Endothelial cell of umbilical vein (primary cell): Measurements from ENCODE around the gene ANKRD36C. TPM values are rescaled to one million over a fixed set of nuclear protein-coding genes. Genes with fewer than 3 reads are reported as not detected.
"Not testable (repeated sequence)": the region's sequence is repeated elsewhere in the genome, so short reads cannot be mapped to it uniquely, and the experiment has no call there.

Source experiments
- BruUV-seq: library from RNA; stranded (reverse); fragments of 400-500 nt; replicated peaks from 2 replicates; lab custom pipeline; 2021; lab: Mats Ljungman, UMichigan
- CTCF ChIA-PET: fragments of 300-600, 350-600 bp; sonication (Branson Sonifier 250); formaldehyde crosslinking; loops from one replicate; lab custom pipeline; 2021; ENCODE audit warnings: antibody characterized with exemption, inconsistent platforms; lab: Charles Lee
- POLR2A ChIA-PET: fragments of 300-600, 350-600 bp; sonication (Branson Sonifier 250); formaldehyde crosslinking; loops from one replicate; lab custom pipeline; 2021; ENCODE audit warnings: antibody characterized with exemption, inconsistent platforms; lab: Charles Lee
- DNase-seq: peaks from one replicate; pipeline ENCODE4 v3.0.0-alpha.2; 2011; ENCODE audit warnings: low read depth, low spot score
- FAIRE-seq: peaks from 2 replicates; lab custom pipeline; 2011; peaks lifted over from hg19 to GRCh38; lab: Jason Lieb, UNC
- H2AFZ ChIP-seq: 2 replicates; pipeline ENCODE4 v1.6.0; 2012; ENCODE audit warnings: low read depth, low read length, control low read depth, inconsistent platforms
- H3K27ac ChIP-seq: 2 replicates; pipeline ENCODE4 v1.5.1; 2011; ENCODE audit warnings: low read depth, mild to moderate bottlenecking, control low read depth, low read length, moderate library complexity; ENCODE audit not compliant: insufficient read depth
- H3K27me3 ChIP-seq, 2 experiments: 2 replicates each; pipeline versions ENCODE4 v1.6.0 to v1.6.1; 2011; ENCODE audit warnings: low read length in 2 of 2, mixed read lengths in 1 of 2; ENCODE audit not compliant: control insufficient read depth in 2 of 2, insufficient read depth in 2 of 2
- H3K36me3 ChIP-seq, 2 experiments: 2 replicates in 1 of 2; 3 replicates in 1 of 2; pipeline ENCODE4 v1.5.1; 2011; ENCODE audit warnings: low read length in 2 of 2, mild to moderate bottlenecking in 1 of 2, moderate library complexity in 1 of 2; ENCODE audit not compliant: control insufficient read depth in 2 of 2, insufficient read depth in 2 of 2; ENCODE audit errors: extremely low read depth in 1 of 2
- H3K4me1 ChIP-seq: 3 replicates; pipeline ENCODE4 v1.5.1; 2011; ENCODE audit warnings: mild to moderate bottlenecking, low read length; ENCODE audit not compliant: control insufficient read depth, insufficient read depth; ENCODE audit errors: extremely low read depth
- H3K4me2 ChIP-seq: 2 replicates; pipeline ENCODE4 v1.6.1; 2011; ENCODE audit warnings: low read length, control low read depth, mixed read lengths; ENCODE audit not compliant: insufficient read depth
- H3K4me3 ChIP-seq, 3 experiments: fragments of 200-600 bp in 1 of 3; sonication (generic), shearing (Covaris generic) in 1 of 3; replicated peaks in 1 of 3; 2 replicates each; pipeline ENCODE4 v1.5.1; 2011 to 2016; ENCODE audit warnings: control low read depth in 3 of 3, low read length in 3 of 3, mild to moderate bottlenecking in 2 of 3, inconsistent platforms in 1 of 3, low read depth in 1 of 3, moderate library complexity in 1 of 3; ENCODE audit not compliant: insufficient read depth in 1 of 3
- H3K79me2 ChIP-seq: 2 replicates; pipeline ENCODE4 v1.6.0; 2012; ENCODE audit warnings: low read length, inconsistent platforms; ENCODE audit not compliant: control insufficient read depth, insufficient read depth
- H3K9ac ChIP-seq: replicated peaks from 2 replicates; pipeline ENCODE3; 2011; ENCODE audit warnings: low read length, control low read depth; ENCODE audit not compliant: insufficient read depth; ENCODE audit errors: extremely low read depth
- H3K9me1 ChIP-seq: replicated peaks from 3 replicates; pipeline ENCODE4 v1.6.0; 2011; ENCODE audit warnings: mild to moderate bottlenecking, low read length; ENCODE audit not compliant: control insufficient read depth, insufficient read depth; ENCODE audit errors: extremely low read depth
- H3K9me3 ChIP-seq: replicated peaks from 2 replicates; pipeline ENCODE4 v1.5.1; 2012; ENCODE audit warnings: low read length, inconsistent platforms; ENCODE audit not compliant: control insufficient read depth, insufficient read depth
- H4K20me1 ChIP-seq: replicated peaks from 2 replicates; pipeline ENCODE3; 2011; ENCODE audit warnings: mild to moderate bottlenecking, low read length; ENCODE audit not compliant: control insufficient read depth, insufficient read depth; ENCODE audit errors: extremely low read depth
- dilution Hi-C: fragments of 300-500 bp; cut with MboI; formaldehyde crosslinking; loops from one replicate; pipeline ENCODE4 v1.15.0; 2019; ENCODE audit warnings: low sequenced_read_pairs; ENCODE audit not compliant: extremely low pct_ligation_motif_present
- intact Hi-C: fragments of 100-400 bp; cut with micrococcal nuclease; formaldehyde crosslinking; loops from one replicate; pipeline ENCODE4 v1.10.0; 2022
- polyA plus RNA-seq, 4 experiments: library from polyadenylated mRNA; depleted of rRNA in 3 of 4; stranded (reverse) in 3 of 4; unstranded in 1 of 4; fragments of >200 nt; gene quantifications; 2 replicates each; pipeline versions ENCODE4 v1.2.1 to v1.2.3, GENCODE V29; 2011 to 2012; ENCODE audit warnings: missing spikeins in 1 of 4
- total RNA-seq: library from RNA; stranded (reverse); gene quantifications from 2 replicates; pipeline ENCODE4 v1.2.3, GENCODE V29; 2021

ANKRD36C gene
- total and polyA plus RNA-seq, 2 donors (not counting 3 experiments of a cell fraction or from before 2014, with no cell fraction given): 4.4 to 108 TPM

GRCh38 chr2:95951662-95952061, 40.0 kb downstream of the ANKRD36C start:
- H3K9me1 ChIP-seq, H3K4me2 ChIP-seq, FAIRE-seq, POLR2A ChIA-PET, H3K4me1 ChIP-seq, H3K27ac ChIP-seq, intact Hi-C loops, H2AFZ ChIP-seq, H3K27me3 ChIP-seq, H4K20me1 ChIP-seq, BruUV-seq, H3K9me3 ChIP-seq, H3K9ac ChIP-seq, H3K79me2 ChIP-seq, H3K4me3 ChIP-seq, DNase-seq, CTCF ChIA-PET, dilution Hi-C loops, H3K36me3 ChIP-seq: not testable (repeated sequence)

- H2AFZ ChIP-seq, POLR2A ChIA-PET, H3K9me1 ChIP-seq, H3K4me3 ChIP-seq, CTCF ChIA-PET, H4K20me1 ChIP-seq, H3K9me3 ChIP-seq, H3K4me1 ChIP-seq, FAIRE-seq, DNase-seq, intact Hi-C loops, H3K36me3 ChIP-seq, H3K4me2 ChIP-seq, H3K27ac ChIP-seq, BruUV-seq, H3K79me2 ChIP-seq, dilution Hi-C loops, H3K27me3 ChIP-seq, H3K9ac ChIP-seq: not testable (repeated sequence)
Observed at GRCh38 chr2:95948039-95948438, 43.6 kb downstream of the ANKRD36C start.

GRCh38 chr2:95939947-95940346, 51.7 kb downstream of the ANKRD36C start:
- H3K4me1 ChIP-seq, POLR2A ChIA-PET, H3K36me3 ChIP-seq, FAIRE-seq, H3K9me3 ChIP-seq, H4K20me1 ChIP-seq, H3K79me2 ChIP-seq, BruUV-seq, intact Hi-C loops, H3K27me3 ChIP-seq, H3K9me1 ChIP-seq, H3K27ac ChIP-seq, H2AFZ ChIP-seq, H3K4me2 ChIP-seq, H3K4me3 ChIP-seq, DNase-seq, H3K9ac ChIP-seq, CTCF ChIA-PET, dilution Hi-C loops: not testable (repeated sequence)

- H3K4me2 ChIP-seq, DNase-seq, CTCF ChIA-PET, H3K4me1 ChIP-seq, H3K27ac ChIP-seq, dilution Hi-C loops, H3K79me2 ChIP-seq, FAIRE-seq, POLR2A ChIA-PET, intact Hi-C loops, H3K9ac ChIP-seq, H3K9me1 ChIP-seq, H3K4me3 ChIP-seq, BruUV-seq, H3K27me3 ChIP-seq, H4K20me1 ChIP-seq, H3K36me3 ChIP-seq, H3K9me3 ChIP-seq, H2AFZ ChIP-seq: not testable (repeated sequence)
Observed at GRCh38 chr2:95930740-95931139, 60.9 kb downstream of the ANKRD36C start.
